Left ventricle myocardium inferior (tissue), 1 donor: Measurements from ENCODE around the gene MBD5. TPM values are rescaled to one million over a fixed set of nuclear protein-coding genes. Genes with fewer than 3 reads are reported as not detected.

Experiments used
- DNase-seq: peaks from one replicate; pipeline ENCODE4 v3.0.0-alpha.2; 2020
- H3K27ac ChIP-seq: fragments of 200-600 bp; replicated peaks from 2 replicates; pipeline ENCODE4 v1.8.0; 2021
- H3K27me3 ChIP-seq: fragments of 200-600 bp; 2 replicates; pipeline ENCODE4 v1.8.0; 2021; ENCODE audit warnings: low read depth
- H3K36me3 ChIP-seq: fragments of 200-600 bp; 2 replicates; pipeline ENCODE4 v1.8.0; 2021
- H3K4me1 ChIP-seq: fragments of 200-600 bp; 2 replicates; pipeline ENCODE4 v1.8.0; 2021
- H3K4me3 ChIP-seq: fragments of 200-600 bp; 2 replicates; pipeline ENCODE4 v1.8.0; 2021; ENCODE audit warnings: mild to moderate bottlenecking, moderate library complexity
- H3K9me3 ChIP-seq: fragments of 200-600 bp; replicated peaks from 2 replicates; pipeline ENCODE4 v1.8.0; 2021
- intact Hi-C: fragments of 100-400 bp; cut with micrococcal nuclease; formaldehyde crosslinking; loops from one replicate; pipeline ENCODE4 v1.11.0; 2022
- total RNA-seq: library from RNA; stranded (reverse); fragmentation: NEBNext Ultra II Directional; extraction: Animal tissue kit (Norgen Biotek cat#: 25700); gene quantifications from one replicate; pipeline ENCODE4 v1.2.1, GENCODE V29; 2021
- TF ChIP-seq, protein P1 (sequence below): fragments of 200-600 bp; IDR thresholded peaks from 2 replicates; pipeline ENCODE4 v1.8.0; 2021; ENCODE audit warnings: antibody characterized with exemption, mild to moderate bottlenecking, borderline replicate concordance
- donor health status: DM: no; HTN: yes; CAD: no; lungs with severe emphysema.

Gene MBD5
- total RNA-seq, 1 donor from 2014 or later, result 21.9 TPM

GRCh38 chr2:148375214-148375613 lies 354.3 kb downstream of the MBD5 start:
- Histone ChIP-seq H3K9me3 (no peaks in the 10 kb centered on the region), H3K27ac (no peak overlapping the region)
- no peak for DNase-seq

GRCh38 chr2:148391324-148391723 lies 370.4 kb downstream of the MBD5 start:
- no peak overlapping the region for H3K4me3 ChIP-seq
- intact Hi-C loops, result no loop called here
- no peaks in the 10 kb centered on the region for H3K27me3 ChIP-seq
- H3K36me3 ChIP-seq, result no peaks in the 10 kb centered on the region
- peaks cover 7% of the 10 kb centered on the region for H3K9me3 ChIP-seq
- no peak for DNase-seq
- TF ChIP-seq, protein P1, sequence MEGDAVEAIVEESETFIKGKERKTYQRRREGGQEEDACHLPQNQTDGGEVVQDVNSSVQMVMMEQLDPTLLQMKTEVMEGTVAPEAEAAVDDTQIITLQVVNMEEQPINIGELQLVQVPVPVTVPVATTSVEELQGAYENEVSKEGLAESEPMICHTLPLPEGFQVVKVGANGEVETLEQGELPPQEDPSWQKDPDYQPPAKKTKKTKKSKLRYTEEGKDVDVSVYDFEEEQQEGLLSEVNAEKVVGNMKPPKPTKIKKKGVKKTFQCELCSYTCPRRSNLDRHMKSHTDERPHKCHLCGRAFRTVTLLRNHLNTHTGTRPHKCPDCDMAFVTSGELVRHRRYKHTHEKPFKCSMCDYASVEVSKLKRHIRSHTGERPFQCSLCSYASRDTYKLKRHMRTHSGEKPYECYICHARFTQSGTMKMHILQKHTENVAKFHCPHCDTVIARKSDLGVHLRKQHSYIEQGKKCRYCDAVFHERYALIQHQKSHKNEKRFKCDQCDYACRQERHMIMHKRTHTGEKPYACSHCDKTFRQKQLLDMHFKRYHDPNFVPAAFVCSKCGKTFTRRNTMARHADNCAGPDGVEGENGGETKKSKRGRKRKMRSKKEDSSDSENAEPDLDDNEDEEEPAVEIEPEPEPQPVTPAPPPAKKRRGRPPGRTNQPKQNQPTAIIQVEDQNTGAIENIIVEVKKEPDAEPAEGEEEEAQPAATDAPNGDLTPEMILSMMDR, result no peak
- no peak overlapping the region for H3K27ac ChIP-seq
- H3K4me1 ChIP-seq, result peaks cover 20% of the 10 kb centered on the region

More at GRCh38 chr2:148375214-148375613, 354.3 kb downstream of the MBD5 start:
- Histone ChIP-seq H3K36me3 (no peaks in the 10 kb centered on the region), H3K4me3 (no peak overlapping the region), H3K27me3 (no peaks in the 10 kb centered on the region), H3K4me1 (peaks cover 8% of the 10 kb centered on the region)
- TF ChIP-seq, protein P1, result no peak
- intact Hi-C loops, result no loop called here

GRCh38 chr2:148402786-148403185 lies 381.9 kb downstream of the MBD5 start:
- Histone ChIP-seq H3K9me3 (peaks cover 12% of the 10 kb centered on the region), H3K36me3 (no peaks in the 10 kb centered on the region), H3K4me3 (no peak overlapping the region), H3K27me3 (no peaks in the 10 kb centered on the region), H3K27ac (no peak overlapping the region), H3K4me1 (no peaks in the 10 kb centered on the region)
- no peak for DNase-seq
- TF ChIP-seq, protein P1, result no peak
- intact Hi-C loops, result no loop called here

DNA sequence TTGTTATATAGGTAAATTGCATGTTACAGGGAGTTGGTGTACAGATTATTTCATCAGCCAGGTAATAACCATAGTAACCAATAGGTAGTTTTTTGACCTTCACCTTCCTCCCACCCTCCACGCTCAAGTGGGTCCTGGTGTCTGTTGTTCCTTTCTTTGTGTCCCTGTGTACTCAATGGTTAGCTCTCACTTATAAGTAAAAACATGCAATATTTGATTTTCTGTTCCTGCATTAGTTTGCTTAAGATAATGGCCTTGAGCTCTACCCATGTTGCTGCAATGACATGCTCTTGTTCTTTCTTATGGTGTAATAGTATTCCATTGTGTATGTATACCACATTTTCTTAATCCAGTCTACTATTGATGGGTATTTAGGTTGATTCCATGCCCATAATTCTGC lies 390.0 kb downstream of the MBD5 start:
- DNase-seq, result no peak
- Histone ChIP-seq H3K27ac (no peak overlapping the region), H3K36me3 (peaks cover under 1% of the 10 kb centered on the region), H3K27me3 (no peaks in the 10 kb centered on the region), H3K9me3 (peaks cover 45% of the 10 kb centered on the region), H3K4me1 (no peaks in the 10 kb centered on the region), H3K4me3 (no peak overlapping the region)
- TF ChIP-seq, protein P1, result no peak
- intact Hi-C loops, result no loop called here

GRCh38 chr2:148416248-148416647 lies 395.4 kb downstream of the MBD5 start:
- H3K27me3 ChIP-seq, result no peaks in the 10 kb centered on the region
- no peak overlapping the region for H3K4me3 ChIP-seq
- no peak for DNase-seq
- H3K4me1 ChIP-seq, result no peaks in the 10 kb centered on the region
- no peak overlapping the region for H3K27ac ChIP-seq
- H3K9me3 ChIP-seq, result peaks cover 58% of the 10 kb centered on the region
- TF ChIP-seq, protein P1, result no peak
- peaks cover 3% of the 10 kb centered on the region for H3K36me3 ChIP-seq
- intact Hi-C loops, result no loop called here

- H3K4me1 ChIP-seq, result no peaks in the 10 kb centered on the region
- intact Hi-C loops, result no loop called here
- peaks cover 25% of the 10 kb centered on the region for H3K9me3 ChIP-seq
- H3K36me3 ChIP-seq, result no peaks in the 10 kb centered on the region
- no peak overlapping the region for H3K4me3 ChIP-seq
- no peak overlapping the region for H3K27ac ChIP-seq
- no peak for DNase-seq
- no peaks in the 10 kb centered on the region for H3K27me3 ChIP-seq
- TF ChIP-seq, protein P1, result no peak
Measured at GRCh38 chr2:148430101-148430500, 409.2 kb downstream of the MBD5 start.
